Endometrium (tissue), 2 donors: ENCODE results near the gene ELL3.

Experiments used
- FAIRE-seq: peaks from 2 replicates; lab custom pipeline; 2012; peaks lifted over from hg19 to GRCh38; lab: Jason Lieb, UNC
- donor health status: control.
- donor health status: control.

ELL3 gene

DNA sequence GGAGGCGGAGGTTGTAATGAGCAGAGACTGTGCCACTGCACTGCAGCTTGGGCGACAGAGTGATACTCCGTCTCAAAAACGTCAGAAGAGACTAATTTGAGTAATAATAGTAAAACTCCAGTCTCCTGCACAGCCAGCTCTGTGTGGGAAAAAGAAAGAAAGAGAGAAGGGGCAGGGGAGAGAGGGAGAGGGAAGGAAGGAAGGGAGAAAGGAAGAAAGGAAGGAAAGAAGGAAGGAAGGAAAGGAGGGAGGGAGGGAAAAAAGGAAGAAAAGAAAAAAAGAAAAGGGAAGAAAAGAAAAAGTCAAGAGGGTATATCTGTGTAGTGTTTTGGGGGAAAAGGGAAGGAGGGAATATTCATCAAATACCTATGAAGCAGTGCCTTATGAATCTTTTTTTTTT, 53.6 kb downstream of the ELL3 start:
- no peak for FAIRE-seq
